K562 (cell line): Measurements from ENCODE around the gene TRMT1. TPM values are rescaled to one million over a fixed set of nuclear protein-coding genes. Genes with fewer than 3 reads are reported as not detected.

Experiments used
- DMBX1 ChIP-seq: fragments of 250-450 bp; sonication (Bioruptor Pico); IDR thresholded peaks from 2 replicates; pipeline ENCODE4 v1.8.0; 2022; ENCODE audit warnings: inconsistent platforms, mild to moderate bottlenecking, moderate library complexity, borderline replicate concordance
- EGR1 ChIP-seq: fragments of 450-650 bp; conservative IDR thresholded peaks from 2 replicates; pipeline ENCODE4 v1.6.1; 2017; ENCODE audit warnings: mild to moderate bottlenecking
- GATAD2A ChIP-seq: fragments of 450-650 bp; IDR thresholded peaks from 2 replicates; pipeline ENCODE4 v1.6.1; 2017
- HCFC1 ChIP-seq: IDR thresholded peaks from 2 replicates; pipeline ENCODE4 v1.6.1; 2012; ENCODE audit warnings: low read depth, low read length, improper control_type of control experiment
- IFI16 ChIP-seq: fragments of 250-450 bp; sonication (Bioruptor Pico); IDR thresholded peaks from 2 replicates; pipeline ENCODE4 v2.1.2; 2022; ENCODE audit warnings: mild to moderate bottlenecking, inconsistent platforms
- JUN ChIP-seq, 2 experiments: sonication (generic) in 1 of 2; formaldehyde crosslinking in 1 of 2; IDR thresholded peaks; 2 replicates each; pipeline versions ENCODE4 v1.6.1 to v1.8.0; 2012 to 2022; ENCODE audit warnings: borderline replicate concordance in 2 of 2, mild to moderate bottlenecking in 2 of 2, improper control_type of control experiment in 1 of 2, low read depth in 1 of 2, low read length in 1 of 2, missing genetic modification reagents in 1 of 2
- JUND ChIP-seq, 2 experiments: IDR thresholded peaks; 2 replicates in 1 of 2; 3 replicates in 1 of 2; pipeline ENCODE4 v1.6.1; 2011; ENCODE audit warnings: borderline replicate concordance in 2 of 2, low read depth in 2 of 2, low read length in 2 of 2, improper control_type of control experiment in 1 of 2, missing biosample characterization in 1 of 2, missing genetic modification characterization in 1 of 2, missing genetic modification reagents in 1 of 2
- OTX1 ChIP-seq: fragments of 450-650 bp; formaldehyde crosslinking; IDR thresholded peaks from 2 replicates; pipeline ENCODE4 v1.4.0; 2022; ENCODE audit warnings: mild to moderate bottlenecking
- PHB2 ChIP-seq: fragments of 450-650 bp; IDR thresholded peaks from 2 replicates; pipeline ENCODE4 v1.6.1; 2017; ENCODE audit warnings: low read depth
- PTRF ChIP-seq: fragments of 450-650 bp; IDR thresholded peaks from 2 replicates; pipeline ENCODE4 v1.6.1; 2016; ENCODE audit warnings: mild to moderate bottlenecking, missing genetic modification characterization, missing compliant biosample characterization
- SIX5 ChIP-seq, 2 experiments: IDR thresholded peaks; 2 replicates each; pipeline ENCODE4 v1.6.1; 2011; ENCODE audit warnings: low read length in 2 of 2, borderline replicate concordance in 1 of 2, low read depth in 1 of 2, mild to moderate bottlenecking in 1 of 2, moderate library complexity in 1 of 2; ENCODE audit not compliant: insufficient read depth in 1 of 2
- SRSF9 ChIP-seq: fragments of 200-400 bp; formaldehyde crosslinking; IDR thresholded peaks from 2 replicates; pipeline ENCODE4 v1.6.1; 2017; ENCODE audit warnings: low read depth, low read length, borderline replicate concordance
- SUPT5H ChIP-seq: fragments of 450-650 bp; IDR thresholded peaks from 2 replicates; pipeline ENCODE4 v1.6.1; 2016
- XRCC5 ChIP-seq: fragments of 200-400 bp; formaldehyde crosslinking; IDR thresholded peaks from 2 replicates; pipeline ENCODE4 v1.6.1; 2017; ENCODE audit warnings: low read depth, mild to moderate bottlenecking, low read length
- ZBTB7A ChIP-seq: IDR thresholded peaks from 2 replicates; pipeline ENCODE4 v1.6.1; 2011; ENCODE audit warnings: low read depth, mild to moderate bottlenecking, low read length, moderate library complexity, borderline replicate concordance; ENCODE audit not compliant: control insufficient read depth
- ZNF23 ChIP-seq: fragments of 250-450 bp; sonication (Bioruptor Pico); IDR thresholded peaks from 2 replicates; pipeline ENCODE4 v1.4.0; 2020; ENCODE audit warnings: mild to moderate bottlenecking
- ZSCAN32 ChIP-seq: fragments of 450-650 bp; formaldehyde crosslinking; IDR thresholded peaks from 2 replicates; pipeline ENCODE4 v1.4.0; 2020; ENCODE audit warnings: mild to moderate bottlenecking, moderate library complexity
- polyA plus RNA-seq, 8 experiments: library from polyadenylated mRNA; depleted of rRNA in 4 of 8; stranded (reverse) in 5 of 8; unstranded in 3 of 8; fragments of >200 nt; fragmentation: Nextera tagmentation in 2 of 8; fragmentation: Illumina TruSeq in 1 of 8; extraction: Ambion mirVana in 2 of 8; extraction: Trizol in 1 of 8; gene quantifications; 2 replicates each; pipeline versions ENCODE4 v1.2.1 to v1.2.3, GENCODE V29; 2011 to 2014; ENCODE audit warnings: inconsistent platforms in 1 of 8, missing spikeins in 1 of 8
- total RNA-seq, 7 experiments: library from RNA; depleted of rRNA in 6 of 7; stranded (reverse); fragments of >200 nt in 6 of 7; fragmentation: Illumina TruSeq in 2 of 7; extraction: Trizol in 2 of 7; gene quantifications; 2 replicates each; pipeline versions ENCODE4 v1.2.1 to v1.2.3, GENCODE V29; 2011 to 2021; ENCODE audit warnings: low replicate concordance in 1 of 7
- TF ChIP-seq, protein P1 (sequence below), 2 experiments: IDR thresholded peaks in 1 of 2; conservative IDR thresholded peaks in 1 of 2; 2 replicates each; pipeline ENCODE4 v1.6.1; 2016; ENCODE audit warnings: low read depth in 2 of 2, mild to moderate bottlenecking in 1 of 2, missing compliant biosample characterization in 1 of 2, missing genetic modification characterization in 1 of 2, moderate library complexity in 1 of 2
- TF ChIP-seq, protein P2 (sequence below): fragments of 250-450 bp; sonication (Bioruptor Pico); IDR thresholded peaks from 2 replicates; pipeline ENCODE4 v1.8.0; 2022; ENCODE audit warnings: moderate library complexity, mild to moderate bottlenecking, inconsistent platforms
- TF ChIP-seq, protein P3 (sequence below): sonication (generic); formaldehyde crosslinking; IDR thresholded peaks from 2 replicates; pipeline ENCODE4 v1.8.0; 2022; ENCODE audit warnings: mild to moderate bottlenecking, missing genetic modification reagents

TRMT1 gene
- total and polyA plus RNA-seq, 9 of the 15 experiments (the other 6 are each of a cell fraction or from before 2014, with no cell fraction given), result 5.8 to 158 (median 54.3) TPM

DNA sequence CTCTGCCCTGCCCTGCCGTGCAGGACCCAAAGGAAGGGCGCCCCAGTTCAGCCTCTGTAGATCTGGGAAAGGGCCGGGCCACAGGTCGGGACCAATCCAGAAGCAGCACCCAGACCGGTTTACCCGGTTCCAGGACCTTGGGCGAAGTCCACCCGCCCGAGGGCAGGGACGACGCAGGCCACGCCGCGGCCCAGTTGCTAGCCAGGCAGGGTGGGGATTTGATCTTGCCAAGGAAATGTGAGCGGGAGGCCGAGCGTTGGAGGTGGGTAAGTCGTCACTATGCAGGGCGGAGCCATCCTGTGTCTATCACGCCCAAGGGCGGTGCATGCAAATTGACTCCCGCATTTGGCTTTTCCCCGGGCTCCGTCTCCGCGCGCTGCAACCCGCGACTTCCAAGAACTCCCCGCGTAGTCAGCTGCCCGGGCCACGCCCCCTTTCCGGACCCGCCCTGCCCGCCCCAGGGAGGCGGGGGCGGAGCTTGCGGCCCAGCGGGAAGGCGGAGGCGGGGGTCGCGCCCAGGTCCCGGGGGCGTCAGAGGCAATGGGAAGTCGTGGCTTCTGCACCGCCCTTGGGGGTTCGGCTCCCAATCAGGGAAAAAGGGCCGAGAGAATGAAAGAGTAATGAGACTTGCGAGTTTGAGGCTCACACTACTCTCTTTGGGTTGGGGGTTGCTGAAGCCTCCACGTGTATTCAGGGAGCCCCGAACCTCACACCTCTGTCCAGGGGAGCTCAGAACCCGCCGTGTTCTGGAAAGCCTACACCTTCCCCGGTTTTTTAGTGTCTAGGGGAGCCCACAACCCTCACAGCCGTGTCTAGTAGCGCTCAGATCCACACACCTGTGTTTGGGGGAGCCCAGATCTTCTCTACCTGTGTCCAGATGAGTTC is 46.4 kb upstream of the TRMT1 start (continued):
- TF ChIP-seq, protein P1, sequence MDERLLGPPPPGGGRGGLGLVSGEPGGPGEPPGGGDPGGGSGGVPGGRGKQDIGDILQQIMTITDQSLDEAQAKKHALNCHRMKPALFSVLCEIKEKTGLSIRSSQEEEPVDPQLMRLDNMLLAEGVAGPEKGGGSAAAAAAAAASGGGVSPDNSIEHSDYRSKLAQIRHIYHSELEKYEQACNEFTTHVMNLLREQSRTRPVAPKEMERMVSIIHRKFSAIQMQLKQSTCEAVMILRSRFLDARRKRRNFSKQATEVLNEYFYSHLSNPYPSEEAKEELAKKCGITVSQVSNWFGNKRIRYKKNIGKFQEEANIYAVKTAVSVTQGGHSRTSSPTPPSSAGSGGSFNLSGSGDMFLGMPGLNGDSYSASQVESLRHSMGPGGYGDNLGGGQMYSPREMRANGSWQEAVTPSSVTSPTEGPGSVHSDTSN (CRISPR knock-in tag; IDR thresholded peaks at IDR 0.05; ENCODE audit: low read depth), result peak; percentile 38; the same call in 1 of the 2 replicates
- TF ChIP-seq, protein P1 (tag; conservative IDR thresholded peaks at IDR 0.05; ENCODE audit: low read depth), result peak; percentile 73
- no peak for TF ChIP-seq PTRF
- peak; percentile 99 for TF ChIP-seq EGR1
- TF ChIP-seq ZSCAN32, result peak; percentile 38; the same call in 1 of the 2 replicates
- TF ChIP-seq JUND (IDR thresholded peaks at IDR 0.05; ENCODE audit: borderline replicate concordance, low read depth, low read length), result peak; percentile 61; the same call in 1 of the 2 replicates
- peak; percentile 58; the same call in 1 of the 3 replicates for TF ChIP-seq JUND (tag; IDR thresholded peaks at IDR 0.05; ENCODE audit: borderline replicate concordance, low read depth, low read length)
- 0 out of 2 replicates have a peak, but pooled peaks have one; percentile 34 for TF ChIP-seq DMBX1
- peak; percentile 100 for TF ChIP-seq ZBTB7A
- TF ChIP-seq PHB2, result no peak
- no peak; the same call in 1 of the 2 replicates for TF ChIP-seq IFI16 (CRISPR knock-in tag)
- TF ChIP-seq JUN (IDR thresholded peaks at IDR 0.05; ENCODE audit: borderline replicate concordance, low read depth, low read length), result peak; percentile 24; the same call in 1 of the 2 replicates
- TF ChIP-seq JUN (CRISPR knock-in tag; IDR thresholded peaks at IDR 0.05; ENCODE audit: borderline replicate concordance), result no peak; the same call in 1 of the 2 replicates
- no peak for TF ChIP-seq XRCC5
- TF ChIP-seq OTX1, result 0 out of 2 replicates have a peak, but pooled peaks have one; percentile 37
- peak; percentile 83 for TF ChIP-seq SUPT5H
- TF ChIP-seq GATAD2A, result peak; percentile 19; the same call in 1 of the 2 replicates
- no peak for TF ChIP-seq HCFC1
- no peak for TF ChIP-seq ZNF23 (CRISPR knock-in tag)
- TF ChIP-seq SRSF9, result no peak
- TF ChIP-seq, protein P2, sequence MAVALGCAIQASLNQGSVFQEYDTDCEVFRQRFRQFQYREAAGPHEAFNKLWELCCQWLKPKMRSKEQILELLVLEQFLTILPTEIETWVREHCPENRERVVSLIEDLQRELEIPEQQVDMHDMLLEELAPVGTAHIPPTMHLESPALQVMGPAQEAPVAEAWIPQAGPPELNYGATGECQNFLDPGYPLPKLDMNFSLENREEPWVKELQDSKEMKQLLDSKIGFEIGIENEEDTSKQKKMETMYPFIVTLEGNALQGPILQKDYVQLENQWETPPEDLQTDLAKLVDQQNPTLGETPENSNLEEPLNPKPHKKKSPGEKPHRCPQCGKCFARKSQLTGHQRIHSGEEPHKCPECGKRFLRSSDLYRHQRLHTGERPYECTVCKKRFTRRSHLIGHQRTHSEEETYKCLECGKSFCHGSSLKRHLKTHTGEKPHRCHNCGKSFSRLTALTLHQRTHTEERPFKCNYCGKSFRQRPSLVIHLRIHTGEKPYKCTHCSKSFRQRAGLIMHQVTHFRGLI, result no peak
- TF ChIP-seq, protein P3, sequence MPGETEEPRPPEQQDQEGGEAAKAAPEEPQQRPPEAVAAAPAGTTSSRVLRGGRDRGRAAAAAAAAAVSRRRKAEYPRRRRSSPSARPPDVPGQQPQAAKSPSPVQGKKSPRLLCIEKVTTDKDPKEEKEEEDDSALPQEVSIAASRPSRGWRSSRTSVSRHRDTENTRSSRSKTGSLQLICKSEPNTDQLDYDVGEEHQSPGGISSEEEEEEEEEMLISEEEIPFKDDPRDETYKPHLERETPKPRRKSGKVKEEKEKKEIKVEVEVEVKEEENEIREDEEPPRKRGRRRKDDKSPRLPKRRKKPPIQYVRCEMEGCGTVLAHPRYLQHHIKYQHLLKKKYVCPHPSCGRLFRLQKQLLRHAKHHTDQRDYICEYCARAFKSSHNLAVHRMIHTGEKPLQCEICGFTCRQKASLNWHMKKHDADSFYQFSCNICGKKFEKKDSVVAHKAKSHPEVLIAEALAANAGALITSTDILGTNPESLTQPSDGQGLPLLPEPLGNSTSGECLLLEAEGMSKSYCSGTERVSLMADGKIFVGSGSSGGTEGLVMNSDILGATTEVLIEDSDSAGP (CRISPR knock-in tag), result no peak
- TF ChIP-seq SIX5 (IDR thresholded peaks at IDR 0.05; ENCODE audit: borderline replicate concordance in 1 of 2, insufficient read depth in 1 of 2, low read depth in 1 of 2, low read length in 2 of 2), result 0 out of 4 replicates have a peak, but pooled peaks of 1 of the 2 experiments have one; percentile 2
